Trophoblast cell (in vitro differentiated cells and primary cell): ENCODE measurements around the gene NEK2.
"Not testable (repeated sequence)": the region's sequence is repeated elsewhere in the genome, so short reads cannot be mapped to it uniquely, and the experiment has no call there.

Experiments
- DNase-seq, 2 donors: peaks; one replicate each; pipeline ENCODE4 v3.0.0-alpha.2; 2016
- H2AFZ ChIP-seq: 2 replicates; pipeline ENCODE4 v1.6.1; 2013; ENCODE audit warnings: low read length, moderate library complexity, mild to moderate bottlenecking; ENCODE audit not compliant: insufficient read depth, poor library complexity
- H2AK5ac ChIP-seq: 2 replicates; pipeline ENCODE4 v1.6.1; 2013; ENCODE audit warnings: mild to moderate bottlenecking, low read length
- H2BK120ac ChIP-seq: 2 replicates; pipeline ENCODE4 v1.6.1; 2013; ENCODE audit warnings: low read length, mild to moderate bottlenecking, moderate library complexity; ENCODE audit not compliant: insufficient read depth, poor library complexity
- H2BK12ac ChIP-seq: 2 replicates; pipeline ENCODE4 v1.6.1; 2013; ENCODE audit warnings: mild to moderate bottlenecking, low read length, moderate library complexity
- H2BK5ac ChIP-seq: 2 replicates; pipeline ENCODE4 v1.6.1; 2013; ENCODE audit warnings: low read length, low read depth, moderate library complexity, mild to moderate bottlenecking; ENCODE audit not compliant: poor library complexity
- H3K14ac ChIP-seq: 2 replicates; pipeline ENCODE4 v1.6.1; 2013; ENCODE audit warnings: mild to moderate bottlenecking, low read length
- H3K18ac ChIP-seq: 2 replicates; pipeline ENCODE4 v1.6.1; 2013; ENCODE audit warnings: mild to moderate bottlenecking, low read length
- H3K23ac ChIP-seq: 2 replicates; pipeline ENCODE4 v1.6.1; 2013; ENCODE audit warnings: low read length
- H3K27ac ChIP-seq: 2 replicates; pipeline ENCODE4 v1.5.1; 2013; ENCODE audit warnings: low read depth, mild to moderate bottlenecking, inconsistent platforms, low read length, moderate library complexity
- H3K27me3 ChIP-seq: 2 replicates; pipeline ENCODE4 v1.6.1; 2013; ENCODE audit warnings: inconsistent platforms, mild to moderate bottlenecking, low read length, moderate library complexity; ENCODE audit not compliant: insufficient read depth
- H3K36me3 ChIP-seq, 2 experiments: 1 replicate in 1 of 2; 2 replicates in 1 of 2; pipeline ENCODE4 v1.6.1; 2013; ENCODE audit warnings: low read length in 2 of 2, mild to moderate bottlenecking in 2 of 2, moderate library complexity in 1 of 2; ENCODE audit not compliant: insufficient read depth in 2 of 2, control insufficient read depth in 1 of 2
- H3K4ac ChIP-seq: 2 replicates; pipeline ENCODE4 v1.6.1; 2013; ENCODE audit warnings: low read depth, mild to moderate bottlenecking, low read length, moderate library complexity
- H3K4me1 ChIP-seq, 2 experiments: 1 replicate in 1 of 2; 2 replicates in 1 of 2; pipeline ENCODE4 v1.6.1; 2013; ENCODE audit warnings: low read length in 2 of 2, mild to moderate bottlenecking in 2 of 2, moderate library complexity in 1 of 2; ENCODE audit not compliant: insufficient read depth in 2 of 2, control insufficient read depth in 1 of 2
- H3K4me2 ChIP-seq: 2 replicates; pipeline ENCODE4 v1.6.1; 2013; ENCODE audit warnings: inconsistent platforms, mild to moderate bottlenecking, low read length, moderate library complexity
- H3K4me3 ChIP-seq: 2 replicates; pipeline ENCODE4 v1.5.1; 2013; ENCODE audit warnings: mild to moderate bottlenecking, low read depth, low read length, inconsistent platforms
- H3K79me1 ChIP-seq: one replicate; pipeline ENCODE4 v1.6.1; 2013; ENCODE audit warnings: low read length
- H3K79me2 ChIP-seq: 2 replicates; pipeline ENCODE4 v1.6.1; 2013; ENCODE audit warnings: low read length, mild to moderate bottlenecking; ENCODE audit not compliant: control insufficient read depth, insufficient read depth, poor library complexity
- H3K9ac ChIP-seq: 2 replicates; pipeline ENCODE4 v1.6.1; 2013; ENCODE audit warnings: mild to moderate bottlenecking, low read length
- H3K9me3 ChIP-seq: 2 replicates; pipeline ENCODE4 v1.6.1; 2013; ENCODE audit warnings: low read depth, mild to moderate bottlenecking, control low read depth, inconsistent platforms, low read length; ENCODE audit not compliant: insufficient read depth
- H4K12ac ChIP-seq: 2 replicates; pipeline ENCODE4 v1.6.1; 2013; ENCODE audit warnings: low read depth, mild to moderate bottlenecking, low read length, moderate library complexity
- H4K8ac ChIP-seq: 2 replicates; pipeline ENCODE4 v1.6.1; 2013; ENCODE audit warnings: low read depth, mild to moderate bottlenecking, low read length, moderate library complexity
- H4K91ac ChIP-seq: one replicate; pipeline ENCODE4 v1.6.1; 2013; ENCODE audit warnings: low read depth, mild to moderate bottlenecking, low read length, moderate library complexity
- WGBS: extraction: QIAGEN DNeasy Blood & Tissue Kit; methylation state at CpG from one replicate; pipeline ENCODE4 v1.1.7; 2013; ENCODE audit warnings: missing lambda C conversion rate; ENCODE audit not compliant: insufficient read length, insufficient coverage; ENCODE audit errors: extremely low coverage; 5-methylcytosine and 5-hydroxymethylcytosine counted together

NEK2 gene

GRCh38 chr1:211716555-211716954, 41.1 kb upstream of the NEK2 start:
- H2AFZ ChIP-seq, H4K91ac ChIP-seq, H3K27me3 ChIP-seq, H3K27ac ChIP-seq, DNase-seq, H4K8ac ChIP-seq, H3K4me2 ChIP-seq, H3K36me3 ChIP-seq, H3K23ac ChIP-seq, H3K14ac ChIP-seq, H2BK120ac ChIP-seq, H2BK12ac ChIP-seq, H3K9me3 ChIP-seq, H4K12ac ChIP-seq, H2AK5ac ChIP-seq, H2BK5ac ChIP-seq, H3K4me1 ChIP-seq, H3K4me3 ChIP-seq, H3K9ac ChIP-seq, H3K18ac ChIP-seq, H3K4ac ChIP-seq, H3K79me2 ChIP-seq, H3K79me1 ChIP-seq: not testable (repeated sequence)
- WGBS, result no CpG with 5 or more reads among the region's 4 CpGs

- WGBS, result no CpG with 5 or more reads among the region's 2 CpGs
- H3K36me3 ChIP-seq, result no peaks in the 10 kb centered on the region
- no peaks in the 10 kb centered on the region for H3K9me3 ChIP-seq
- no peak overlapping the region for H3K4me3 ChIP-seq
- no peak overlapping the region for H3K27ac ChIP-seq
- no peak overlapping the region for H4K91ac ChIP-seq
- H3K27me3 ChIP-seq, result no peaks in the 10 kb centered on the region
- no peak overlapping the region for H2BK5ac ChIP-seq
- no peaks in the 10 kb centered on the region for H3K4me1 ChIP-seq
- no peak overlapping the region for H3K14ac ChIP-seq
- H4K12ac ChIP-seq, result no peak overlapping the region
- H3K79me2 ChIP-seq, result no peaks in the 10 kb centered on the region
- H2BK120ac ChIP-seq, result no peak overlapping the region
- H2AFZ ChIP-seq, result no peak overlapping the region
- no peak overlapping the region for H4K8ac ChIP-seq
- H3K79me1 ChIP-seq, result no peaks in the 10 kb centered on the region
- H3K4me2 ChIP-seq, result no peak overlapping the region
- H3K23ac ChIP-seq, result no peak overlapping the region
- no peak overlapping the region for H2BK12ac ChIP-seq
- no peak overlapping the region for H3K18ac ChIP-seq
- DNase-seq, result peak in 1 of 2 donors; percentile 13
- H3K4ac ChIP-seq, result no peak overlapping the region
- no peak overlapping the region for H2AK5ac ChIP-seq
- H3K9ac ChIP-seq, result no peak overlapping the region
Measured at GRCh38 chr1:211715971-211716370, 40.5 kb upstream of the NEK2 start.

- Histone ChIP-seq H2AK5ac (no peak overlapping the region), H2AFZ (no peak overlapping the region), H3K27ac (no peak overlapping the region), H3K4me2 (no peak overlapping the region), H4K8ac (no peak overlapping the region), H3K9me3 (no peaks in the 10 kb centered on the region), H3K23ac (no peak overlapping the region), H4K91ac (no peak overlapping the region), H3K27me3 (no peaks in the 10 kb centered on the region), H3K4me1 (no peaks in the 10 kb centered on the region), H3K36me3 (no peaks in the 10 kb centered on the region), H3K9ac (no peak overlapping the region), H3K4ac (no peak overlapping the region), H2BK5ac (no peak overlapping the region), H3K18ac (no peak overlapping the region), H2BK120ac (no peak overlapping the region), H4K12ac (no peak overlapping the region), H3K14ac (no peak overlapping the region), H3K79me1 (no peaks in the 10 kb centered on the region), H3K79me2 (no peaks in the 10 kb centered on the region), H2BK12ac (no peak overlapping the region), H3K4me3 (no peak overlapping the region)
- no CpG with 5 or more reads among the region's 5 CpGs for WGBS
- no peak for DNase-seq
Measured at GRCh38 chr1:211714154-211714553, 38.7 kb upstream of the NEK2 start.

GRCh38 chr1:211713231-211713630, 37.8 kb upstream of the NEK2 start:
- H3K27ac ChIP-seq, result no peak overlapping the region
- H3K79me1 ChIP-seq, result no peaks in the 10 kb centered on the region
- no peaks in the 10 kb centered on the region for H3K9me3 ChIP-seq
- H3K4me3 ChIP-seq, result no peak overlapping the region
- H3K27me3 ChIP-seq, result no peaks in the 10 kb centered on the region
- no peak overlapping the region for H4K12ac ChIP-seq
- H2BK12ac ChIP-seq, result no peak overlapping the region
- no peaks in the 10 kb centered on the region for H3K4me1 ChIP-seq
- no peak overlapping the region for H4K91ac ChIP-seq
- no peak overlapping the region for H3K9ac ChIP-seq
- H3K4me2 ChIP-seq, result no peak overlapping the region
- no peak overlapping the region for H2BK5ac ChIP-seq
- H3K14ac ChIP-seq, result no peak overlapping the region
- H4K8ac ChIP-seq, result no peak overlapping the region
- no peak overlapping the region for H2AFZ ChIP-seq
- no CpG with 5 or more reads among the region's 10 CpGs for WGBS
- no peak overlapping the region for H3K18ac ChIP-seq
- no peaks in the 10 kb centered on the region for H3K36me3 ChIP-seq
- peak in 1 of 2 donors; percentile 56 for DNase-seq
- no peaks in the 10 kb centered on the region for H3K79me2 ChIP-seq
- H2BK120ac ChIP-seq, result no peak overlapping the region
- H3K4ac ChIP-seq, result no peak overlapping the region
- H3K23ac ChIP-seq, result no peak overlapping the region
- H2AK5ac ChIP-seq, result no peak overlapping the region
